HCT116 (cell line): ENCODE results near the gene ELAVL3.

Experiments used
- CEBPB ChIP-seq: IDR thresholded peaks from 2 replicates; pipeline ENCODE4 v1.6.1; 2012; ENCODE audit warnings: low read depth
- CTCF ChIP-seq, 3 experiments: fragments of 200-600 bp in 1 of 3; sonication (generic) in 1 of 3; IDR thresholded peaks in 2 of 3; conservative IDR thresholded peaks in 1 of 3; 2 replicates each; pipeline ENCODE4 v1.5.1; 2012 to 2017; ENCODE audit warnings: low read depth in 2 of 3, low read length in 2 of 3, antibody characterized with exemption in 1 of 3, borderline replicate concordance in 1 of 3, control low read depth in 1 of 3, mild to moderate bottlenecking in 1 of 3, mixed read lengths in 1 of 3, mixed run types in 1 of 3, moderate library complexity in 1 of 3; ENCODE audit not compliant: insufficient read depth in 1 of 3
- FOSL1 ChIP-seq: IDR thresholded peaks from 2 replicates; pipeline ENCODE4 v1.6.1; 2012; ENCODE audit warnings: low read depth
- JUND ChIP-seq: IDR thresholded peaks from 2 replicates; pipeline ENCODE4 v1.6.1; 2012
- POLR2A ChIP-seq: IDR thresholded peaks from 2 replicates; pipeline ENCODE4 v1.7.0; 2011; ENCODE audit warnings: borderline replicate concordance; ENCODE audit not compliant: insufficient read depth, insufficient read length; ENCODE audit errors: extremely low read depth
- RAD21 ChIP-seq: IDR thresholded peaks from 2 replicates; pipeline ENCODE4 v1.6.1; 2012; ENCODE audit warnings: low read depth, mild to moderate bottlenecking
- SP1 ChIP-seq: IDR thresholded peaks from 2 replicates; pipeline ENCODE4 v1.6.1; 2012; ENCODE audit warnings: low read depth
- SRF ChIP-seq: IDR thresholded peaks from 2 replicates; pipeline ENCODE4 v1.6.1; 2012; ENCODE audit warnings: low read depth

GRCh38 chr19:11418094-11418548 lies 62.7 kb downstream of the ELAVL3 start:
- no peak for TF ChIP-seq CTCF (IDR thresholded peaks at IDR 0.05 in 2 of 3, conservative IDR thresholded peaks at IDR 0.05 in 1 of 3; ENCODE audit: borderline replicate concordance in 1 of 3, insufficient read depth in 1 of 3, low read depth in 2 of 3, low read length in 2 of 3)
- TF ChIP-seq CEBPB, result no peak
- TF ChIP-seq SRF, result no peak
- TF ChIP-seq POLR2A, result no peak
- TF ChIP-seq RAD21, result no peak
- no peak for TF ChIP-seq JUND
- no peak for TF ChIP-seq FOSL1
- no peak for TF ChIP-seq SP1
